Neural progenitor cell (in vitro differentiated cells): Measurements from ENCODE around the gene LPO.

Experiments used
- CTCF ChIP-seq: fragments of 200-600 bp; sonication (generic); IDR thresholded peaks from 2 replicates; pipeline ENCODE4 v1.5.1; 2017; ENCODE audit warnings: antibody characterized with exemption, mild to moderate bottlenecking
- EZH2phosphoT487 ChIP-seq: fragments of 200-600 bp; sonication (generic); IDR thresholded peaks from 2 replicates; pipeline ENCODE4 v1.6.1; 2017; ENCODE audit warnings: antibody characterized with exemption

DNA sequence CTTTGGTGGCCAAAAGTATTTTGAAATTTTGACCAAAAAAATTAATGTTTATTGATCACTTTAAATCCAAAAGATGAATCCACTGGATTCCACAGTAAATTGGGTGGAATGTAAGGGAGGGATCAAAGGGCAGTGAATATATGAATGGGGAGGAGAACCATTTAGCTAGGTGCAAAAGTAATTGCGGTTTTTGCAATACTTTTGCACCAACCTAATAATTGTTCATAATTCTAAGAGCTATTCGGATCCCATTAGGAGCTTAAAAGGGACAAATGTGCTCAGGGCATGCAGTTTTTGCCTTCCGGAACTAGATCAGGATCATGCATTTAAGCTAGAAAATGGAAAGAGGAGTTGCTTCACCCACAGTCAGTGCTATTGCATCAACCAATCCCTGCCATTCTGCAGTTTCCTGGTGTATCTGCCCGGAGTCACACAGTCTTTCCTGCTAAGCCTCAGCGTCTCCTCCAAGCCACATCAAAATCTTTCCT is at the start of gene LPO:
- TF ChIP-seq CTCF: no peak
- no peak for TF ChIP-seq EZH2phosphoT487
